ENCODE data around the gene GMDS.

DNA sequence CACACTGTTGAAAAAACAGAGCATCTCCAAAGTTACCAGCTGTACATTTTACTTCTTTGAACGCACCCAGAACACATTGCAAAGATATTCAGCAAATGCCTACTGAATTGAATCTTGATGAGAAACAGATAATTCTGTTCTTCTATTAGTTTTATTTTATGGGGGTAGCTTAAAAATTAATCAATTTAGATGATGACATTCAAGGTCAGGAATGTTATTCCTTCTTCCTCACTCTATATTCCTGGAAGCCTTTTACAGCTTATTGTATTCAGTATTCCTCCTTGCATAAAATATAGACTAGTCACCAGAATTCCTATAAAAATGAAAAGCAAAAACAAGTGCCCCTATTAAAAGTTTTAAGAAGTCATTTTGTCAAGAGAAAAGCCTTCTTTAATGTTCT is 21.4 kb upstream of the GMDS start:
- no peak for TF ChIP-seq POLR2A (IDR thresholded peaks at IDR 0.05)
- TF ChIP-seq, protein P1, sequence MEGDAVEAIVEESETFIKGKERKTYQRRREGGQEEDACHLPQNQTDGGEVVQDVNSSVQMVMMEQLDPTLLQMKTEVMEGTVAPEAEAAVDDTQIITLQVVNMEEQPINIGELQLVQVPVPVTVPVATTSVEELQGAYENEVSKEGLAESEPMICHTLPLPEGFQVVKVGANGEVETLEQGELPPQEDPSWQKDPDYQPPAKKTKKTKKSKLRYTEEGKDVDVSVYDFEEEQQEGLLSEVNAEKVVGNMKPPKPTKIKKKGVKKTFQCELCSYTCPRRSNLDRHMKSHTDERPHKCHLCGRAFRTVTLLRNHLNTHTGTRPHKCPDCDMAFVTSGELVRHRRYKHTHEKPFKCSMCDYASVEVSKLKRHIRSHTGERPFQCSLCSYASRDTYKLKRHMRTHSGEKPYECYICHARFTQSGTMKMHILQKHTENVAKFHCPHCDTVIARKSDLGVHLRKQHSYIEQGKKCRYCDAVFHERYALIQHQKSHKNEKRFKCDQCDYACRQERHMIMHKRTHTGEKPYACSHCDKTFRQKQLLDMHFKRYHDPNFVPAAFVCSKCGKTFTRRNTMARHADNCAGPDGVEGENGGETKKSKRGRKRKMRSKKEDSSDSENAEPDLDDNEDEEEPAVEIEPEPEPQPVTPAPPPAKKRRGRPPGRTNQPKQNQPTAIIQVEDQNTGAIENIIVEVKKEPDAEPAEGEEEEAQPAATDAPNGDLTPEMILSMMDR (IDR thresholded peaks at IDR 0.05) = no peak

Data from Peyer's patch (tissue), 4 donors.